Measurements from ENCODE around the gene F13B. TPM values are rescaled to one million over a fixed set of nuclear protein-coding genes. Genes with fewer than 3 reads are reported as not detected.

Gene F13B
- total and polyA plus RNA-seq, 12 donors, result not detected

GRCh38 chr1:197008861-197009260 is 58.2 kb downstream of the F13B start:
- intact Hi-C loops (cut with DNase I), result no loop called here
- Histone ChIP-seq H3K4me3 (no peak overlapping the region), H3K27ac (no peak overlapping the region), H3K9me3 (replicated peaks in 1 of 3) (no peaks in the 10 kb centered on the region), H3K36me3 (replicated peaks in 1 of 2) (no peaks in the 10 kb centered on the region), H3K27me3 (no peaks in the 10 kb centered on the region), H3K4me1 (replicated peaks in 1 of 2) (no peaks in the 10 kb centered on the region)
- no peak for DNase-seq
- 78 to 88% (median 84%) methylated on average over 4 to 6 of the region's 6 CpGs for WGBS, 4 donors
- TF ChIP-seq POLR2A (IDR thresholded peaks at IDR 0.05), result no peak
- no peak for TF ChIP-seq CTCF (IDR thresholded peaks at IDR 0.05)

- no peaks in the 10 kb centered on the region for H3K27me3 ChIP-seq
- H3K9me3 ChIP-seq (replicated peaks in 1 of 3), result no peaks in the 10 kb centered on the region
- no peaks in the 10 kb centered on the region for H3K36me3 ChIP-seq (replicated peaks in 1 of 2)
- H3K4me1 ChIP-seq (replicated peaks in 1 of 2), result no peaks in the 10 kb centered on the region
- H3K27ac ChIP-seq, result no peak overlapping the region
- intact Hi-C loops (cut with DNase I), result no loop called here
- DNase-seq, result no peak
- H3K4me3 ChIP-seq, result no peak overlapping the region
- 60 to 69% (median 67%) methylated on average over 2 of the region's 2 CpGs for WGBS, 4 donors
- no peak for TF ChIP-seq POLR2A (IDR thresholded peaks at IDR 0.05)
- TF ChIP-seq CTCF (IDR thresholded peaks at IDR 0.05), result no peak
These were observed 63.9 kb downstream of the F13B start for GRCh38 chr1:197003132-197003531.

- no peak overlapping the region for H3K4me3 ChIP-seq
- TF ChIP-seq CTCF (IDR thresholded peaks at IDR 0.05) (no peak), POLR2A (IDR thresholded peaks at IDR 0.05) (no peak)
- H3K36me3 ChIP-seq (replicated peaks in 1 of 2), result no peaks in the 10 kb centered on the region
- intact Hi-C loops (cut with DNase I), result no loop called here
- WGBS, 4 donors, result 58 to 86% (median 73%) methylated on average over 2 of the region's 2 CpGs
- DNase-seq, result no peak
- H3K9me3 ChIP-seq (replicated peaks in 1 of 3), result no peaks in the 10 kb centered on the region
- H3K4me1 ChIP-seq (replicated peaks in 1 of 2), result no peaks in the 10 kb centered on the region
- H3K27ac ChIP-seq, result no peak overlapping the region
- H3K27me3 ChIP-seq, result no peaks in the 10 kb centered on the region
These were observed 65.2 kb downstream of the F13B start for GRCh38 chr1:197001828-197002227.

- no peak overlapping the region for H3K4me3 ChIP-seq
- TF ChIP-seq POLR2A (IDR thresholded peaks at IDR 0.05) (no peak), CTCF (IDR thresholded peaks at IDR 0.05) (no peak)
- no peaks in the 10 kb centered on the region for H3K9me3 ChIP-seq (replicated peaks in 1 of 3)
- 45 to 70% (median 67%) methylated on average over 1 of the region's 1 CpG for WGBS, 4 donors
- H3K27me3 ChIP-seq, result no peaks in the 10 kb centered on the region
- DNase-seq, result no peak
- no peaks in the 10 kb centered on the region for H3K4me1 ChIP-seq (replicated peaks in 1 of 2)
- H3K36me3 ChIP-seq (replicated peaks in 1 of 2), result no peaks in the 10 kb centered on the region
- intact Hi-C loops (cut with DNase I), result no loop called here
- H3K27ac ChIP-seq, result no peak overlapping the region
These were observed 69.6 kb downstream of the F13B start for GRCh38 chr1:196997423-196997822.
